NB4 (cell line): ENCODE data around the gene ACBD4.

Experiments
- DNase-seq: peaks from one replicate; pipeline ENCODE4 v3.0.0; 2010; ENCODE audit warnings: low read depth
- H3K4me3 ChIP-seq: one replicate; pipeline ENCODE4 v1.5.1; 2011; ENCODE audit warnings: mild to moderate bottlenecking, low read depth, low read length, moderate library complexity
- CTCF ChIP-seq: IDR thresholded peaks from one replicate; pipeline ENCODE4 v1.5.1; 2012; ENCODE audit warnings: low read depth, low read length
- MAX ChIP-seq: IDR thresholded peaks from 2 replicates; pipeline ENCODE4 v1.6.1; 2011; ENCODE audit warnings: low read depth, low read length
- MYC ChIP-seq: IDR thresholded peaks from 2 replicates; pipeline ENCODE4 v1.6.1; 2011; ENCODE audit warnings: low read depth, low read length
- POLR2A ChIP-seq: IDR thresholded peaks from 2 replicates; pipeline ENCODE4 v1.6.1; 2011; ENCODE audit warnings: mild to moderate bottlenecking; ENCODE audit not compliant: insufficient read length; ENCODE audit errors: extremely low read depth

The ACBD4 gene

GRCh38 chr17:45150911-45151809 lies 15.7 kb downstream of the ACBD4 start:
- peak; percentile 51 for DNase-seq

GRCh38 chr17:45155029-45155428 lies 19.5 kb downstream of the ACBD4 start:
- TF ChIP-seq CTCF (no peak), MAX (no peak), MYC (no peak), POLR2A (no peak)
- no peak for DNase-seq
- H3K4me3 ChIP-seq, result no peak overlapping the region

More at GRCh38 chr17:45150911-45151809, 15.7 kb downstream of the ACBD4 start:
- TF ChIP-seq MAX, result no peak
- TF ChIP-seq MYC, result no peak
- no peak for TF ChIP-seq POLR2A
- no peak for TF ChIP-seq CTCF
- H3K4me3 ChIP-seq, result peak overlapping the region; percentile 86

- H3K4me3 ChIP-seq, result no peak overlapping the region
- TF ChIP-seq CTCF (no peak), MYC (no peak), POLR2A (no peak), MAX (no peak)
- peak; percentile 26 for DNase-seq
These were observed 20.0 kb downstream of the ACBD4 start for GRCh38 chr17:45155483-45155882.

GRCh38 chr17:45156242-45156641 lies 20.8 kb downstream of the ACBD4 start:
- no peak for TF ChIP-seq CTCF
- no peak for TF ChIP-seq POLR2A
- TF ChIP-seq MYC, result no peak
- no peak for TF ChIP-seq MAX
- DNase-seq, result no peak
- no peak overlapping the region for H3K4me3 ChIP-seq

- TF ChIP-seq CTCF, result peak; percentile 11
- no peak; the same call in 1 of the 2 replicates for TF ChIP-seq MAX
- TF ChIP-seq POLR2A, result no peak
- TF ChIP-seq MYC, result no peak; the same call in 1 of the 2 replicates
- peak overlapping the region; percentile 77 for H3K4me3 ChIP-seq
- peak; percentile 85 for DNase-seq
These were observed 25.2 kb downstream of the ACBD4 start for GRCh38 chr17:45160447-45161287.
